Left ventricle myocardium inferior (tissue), 1 donor: ENCODE measurements around the gene LRP11. TPM values are rescaled to one million over a fixed set of nuclear protein-coding genes. Genes with fewer than 3 reads are reported as not detected.

Experiments used
- DNase-seq: peaks from one replicate; pipeline ENCODE4 v3.0.0-alpha.2; 2020
- H3K27ac ChIP-seq: fragments of 200-600 bp; replicated peaks from 2 replicates; pipeline ENCODE4 v1.8.0; 2021
- H3K27me3 ChIP-seq: fragments of 200-600 bp; 2 replicates; pipeline ENCODE4 v1.8.0; 2021; ENCODE audit warnings: low read depth
- H3K36me3 ChIP-seq: fragments of 200-600 bp; 2 replicates; pipeline ENCODE4 v1.8.0; 2021
- H3K4me1 ChIP-seq: fragments of 200-600 bp; 2 replicates; pipeline ENCODE4 v1.8.0; 2021
- H3K4me3 ChIP-seq: fragments of 200-600 bp; 2 replicates; pipeline ENCODE4 v1.8.0; 2021; ENCODE audit warnings: mild to moderate bottlenecking, moderate library complexity
- H3K9me3 ChIP-seq: fragments of 200-600 bp; replicated peaks from 2 replicates; pipeline ENCODE4 v1.8.0; 2021
- intact Hi-C: fragments of 100-400 bp; cut with micrococcal nuclease; formaldehyde crosslinking; loops from one replicate; pipeline ENCODE4 v1.11.0; 2022
- total RNA-seq: library from RNA; stranded (reverse); fragmentation: NEBNext Ultra II Directional; extraction: Animal tissue kit (Norgen Biotek cat#: 25700); gene quantifications from one replicate; pipeline ENCODE4 v1.2.1, GENCODE V29; 2021
- TF ChIP-seq, protein P1 (sequence below): fragments of 200-600 bp; IDR thresholded peaks from 2 replicates; pipeline ENCODE4 v1.8.0; 2021; ENCODE audit warnings: antibody characterized with exemption, mild to moderate bottlenecking, borderline replicate concordance
- donor health status: DM: no; HTN: yes; CAD: no; lungs with severe emphysema.

Gene LRP11
- total RNA-seq, 1 donor from 2014 or later, result 18.2 TPM

DNA sequence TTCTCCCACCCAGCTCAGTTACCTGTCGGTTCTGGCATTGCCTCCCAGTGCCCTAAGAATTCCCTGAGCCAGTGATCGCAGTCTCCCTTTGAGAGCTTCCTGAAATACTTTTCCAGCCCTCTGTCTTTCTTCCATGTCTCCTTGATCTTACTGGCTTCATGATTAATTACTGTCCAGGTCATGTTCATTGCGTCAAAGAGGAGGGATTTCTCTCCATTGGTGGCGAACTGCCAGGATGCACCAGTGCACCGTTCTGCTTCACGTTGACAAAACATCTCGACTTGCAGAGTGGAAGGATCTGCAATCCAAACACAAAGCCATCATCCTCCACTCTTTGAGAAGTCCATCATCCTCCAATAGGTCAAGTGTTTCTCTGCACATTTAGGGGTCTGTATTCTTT lies 25.2 kb upstream of the LRP11 start:
- peaks cover 2% of the 10 kb centered on the region for H3K4me1 ChIP-seq
- DNase-seq, result no peak
- intact Hi-C loops, result no loop called here
- no peaks in the 10 kb centered on the region for H3K36me3 ChIP-seq
- H3K4me3 ChIP-seq, result no peak overlapping the region
- no peak overlapping the region for H3K27ac ChIP-seq
- no peaks in the 10 kb centered on the region for H3K9me3 ChIP-seq
- TF ChIP-seq, protein P1, sequence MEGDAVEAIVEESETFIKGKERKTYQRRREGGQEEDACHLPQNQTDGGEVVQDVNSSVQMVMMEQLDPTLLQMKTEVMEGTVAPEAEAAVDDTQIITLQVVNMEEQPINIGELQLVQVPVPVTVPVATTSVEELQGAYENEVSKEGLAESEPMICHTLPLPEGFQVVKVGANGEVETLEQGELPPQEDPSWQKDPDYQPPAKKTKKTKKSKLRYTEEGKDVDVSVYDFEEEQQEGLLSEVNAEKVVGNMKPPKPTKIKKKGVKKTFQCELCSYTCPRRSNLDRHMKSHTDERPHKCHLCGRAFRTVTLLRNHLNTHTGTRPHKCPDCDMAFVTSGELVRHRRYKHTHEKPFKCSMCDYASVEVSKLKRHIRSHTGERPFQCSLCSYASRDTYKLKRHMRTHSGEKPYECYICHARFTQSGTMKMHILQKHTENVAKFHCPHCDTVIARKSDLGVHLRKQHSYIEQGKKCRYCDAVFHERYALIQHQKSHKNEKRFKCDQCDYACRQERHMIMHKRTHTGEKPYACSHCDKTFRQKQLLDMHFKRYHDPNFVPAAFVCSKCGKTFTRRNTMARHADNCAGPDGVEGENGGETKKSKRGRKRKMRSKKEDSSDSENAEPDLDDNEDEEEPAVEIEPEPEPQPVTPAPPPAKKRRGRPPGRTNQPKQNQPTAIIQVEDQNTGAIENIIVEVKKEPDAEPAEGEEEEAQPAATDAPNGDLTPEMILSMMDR, result no peak
- H3K27me3 ChIP-seq, result no peaks in the 10 kb centered on the region

DNA sequence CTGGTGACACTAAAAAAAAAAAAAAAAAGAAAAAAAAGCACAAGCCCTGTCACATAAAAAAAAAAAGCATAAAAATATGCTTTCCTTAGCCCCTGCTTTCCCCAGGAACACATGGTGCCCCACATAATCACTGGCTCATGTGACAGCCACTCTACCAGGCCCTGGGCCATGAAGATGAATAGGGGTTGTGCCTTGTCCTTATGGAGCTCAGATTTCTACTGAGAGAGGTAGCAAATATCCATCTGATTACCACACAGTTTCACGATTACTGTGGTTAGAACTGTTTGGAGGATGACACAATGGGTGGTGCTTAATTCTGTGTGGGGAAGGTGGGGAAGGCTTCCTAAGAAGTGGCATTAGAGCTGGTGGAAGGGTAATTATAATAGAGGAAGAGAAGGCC lies 24.5 kb upstream of the LRP11 start:
- intact Hi-C loops, result no loop called here
- TF ChIP-seq, protein P1, result no peak
- H3K27me3 ChIP-seq, result no peaks in the 10 kb centered on the region
- no peak overlapping the region for H3K4me3 ChIP-seq
- DNase-seq, result no peak
- no peak overlapping the region for H3K27ac ChIP-seq
- no peaks in the 10 kb centered on the region for H3K36me3 ChIP-seq
- H3K4me1 ChIP-seq, result peaks cover 7% of the 10 kb centered on the region
- no peaks in the 10 kb centered on the region for H3K9me3 ChIP-seq

DNA sequence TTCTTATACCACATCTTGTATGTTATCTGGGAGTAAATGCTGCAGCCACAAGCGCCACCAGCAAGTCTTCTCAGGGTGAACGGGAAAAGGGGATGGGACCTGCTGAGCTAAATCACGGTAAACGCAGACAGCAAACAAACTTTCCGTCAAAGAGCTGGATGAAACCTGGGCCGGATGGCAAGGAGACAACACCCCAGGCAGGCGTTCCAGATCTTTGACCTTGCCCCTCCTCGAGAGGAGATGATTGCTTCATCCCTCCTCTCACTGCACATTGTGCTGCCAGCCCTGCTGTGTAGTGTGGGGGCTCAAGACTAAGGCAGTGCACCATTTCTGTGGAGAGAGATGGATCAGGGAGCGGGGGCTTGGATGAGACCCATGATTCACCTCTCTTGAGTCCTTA lies 23.9 kb upstream of the LRP11 start:
- DNase-seq, result no peak
- Histone ChIP-seq H3K4me1 (peaks cover 7% of the 10 kb centered on the region), H3K9me3 (no peaks in the 10 kb centered on the region), H3K27ac (no peak overlapping the region), H3K36me3 (no peaks in the 10 kb centered on the region), H3K4me3 (no peak overlapping the region), H3K27me3 (no peaks in the 10 kb centered on the region)
- intact Hi-C loops, result no loop called here
- TF ChIP-seq, protein P1, result no peak

DNA sequence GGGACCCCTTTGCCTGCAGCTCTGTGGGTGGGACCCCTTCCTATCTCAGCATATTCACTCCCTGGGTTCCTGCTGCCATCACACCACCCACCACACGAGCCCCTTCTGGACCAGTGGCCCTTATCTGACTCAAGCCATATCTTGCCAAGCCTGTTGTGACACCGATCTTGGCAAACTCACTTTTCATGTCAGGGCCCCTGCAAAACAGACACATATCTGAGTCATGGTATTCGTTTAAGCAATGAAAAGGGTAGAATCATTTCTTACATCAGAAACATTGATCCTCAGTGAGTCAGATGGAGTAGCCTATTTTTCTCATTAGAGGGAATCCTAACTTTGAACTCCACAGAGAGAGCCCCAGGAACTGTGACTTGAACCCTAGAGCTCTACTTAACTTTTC lies 23.2 kb upstream of the LRP11 start:
- H3K27me3 ChIP-seq, result no peaks in the 10 kb centered on the region
- H3K36me3 ChIP-seq, result no peaks in the 10 kb centered on the region
- intact Hi-C loops, result no loop called here
- H3K9me3 ChIP-seq, result no peaks in the 10 kb centered on the region
- H3K27ac ChIP-seq, result no peak overlapping the region
- peaks cover 7% of the 10 kb centered on the region for H3K4me1 ChIP-seq
- TF ChIP-seq, protein P1, result no peak
- DNase-seq, result no peak
- H3K4me3 ChIP-seq, result no peak overlapping the region

DNA sequence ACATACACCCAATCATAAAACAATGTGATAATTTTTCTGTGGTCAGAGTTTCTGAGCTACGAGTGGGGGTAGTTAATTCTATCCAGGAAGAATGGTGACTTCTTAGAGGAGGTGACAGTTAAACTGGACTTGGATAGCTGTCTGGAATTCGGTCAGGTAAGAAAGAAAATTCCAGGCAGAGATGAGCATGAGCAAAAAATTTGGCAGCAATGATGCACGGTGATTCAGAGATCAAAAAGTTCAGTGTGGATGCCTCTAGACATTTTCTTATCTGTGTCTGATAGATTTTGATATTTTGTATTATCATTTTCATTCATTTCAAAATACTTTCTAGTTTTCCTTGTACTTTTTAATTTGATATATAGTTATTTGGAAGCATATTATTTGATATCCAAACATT lies 21.7 kb upstream of the LRP11 start:
- TF ChIP-seq, protein P1, result no peak
- DNase-seq, result no peak
- H3K4me1 ChIP-seq, result peaks cover 7% of the 10 kb centered on the region
- intact Hi-C loops, result no loop called here
- no peaks in the 10 kb centered on the region for H3K36me3 ChIP-seq
- no peak overlapping the region for H3K27ac ChIP-seq
- no peak overlapping the region for H3K4me3 ChIP-seq
- no peaks in the 10 kb centered on the region for H3K27me3 ChIP-seq
- no peaks in the 10 kb centered on the region for H3K9me3 ChIP-seq

DNA sequence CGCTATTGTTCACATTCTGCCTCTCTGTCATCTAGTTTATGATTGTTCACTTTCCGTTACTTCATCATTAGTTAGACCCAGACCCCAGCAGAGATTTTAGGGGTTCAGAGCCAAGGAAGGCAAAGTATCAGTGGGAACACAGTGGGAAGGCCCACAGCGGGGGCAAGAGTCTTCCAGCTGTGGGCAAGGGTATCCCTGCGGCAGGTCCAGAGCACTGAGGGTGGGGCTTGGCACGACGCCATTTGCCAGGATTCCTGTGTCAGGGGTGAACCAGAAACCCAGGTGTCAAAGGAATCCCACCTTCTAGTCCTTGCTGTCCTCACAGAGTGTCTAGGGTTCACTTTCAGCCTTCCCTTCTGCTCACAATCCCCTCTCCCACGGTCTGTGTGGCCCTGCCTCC lies 20.5 kb upstream of the LRP11 start:
- peaks cover 7% of the 10 kb centered on the region for H3K4me1 ChIP-seq
- TF ChIP-seq, protein P1, result no peak
- H3K36me3 ChIP-seq, result no peaks in the 10 kb centered on the region
- no peaks in the 10 kb centered on the region for H3K27me3 ChIP-seq
- H3K27ac ChIP-seq, result no peak overlapping the region
- H3K9me3 ChIP-seq, result no peaks in the 10 kb centered on the region
- no peak overlapping the region for H3K4me3 ChIP-seq
- intact Hi-C loops, result no loop called here
- no peak for DNase-seq
